Activated naive CD4-positive, alpha-beta T cell (primary cell): ENCODE results near the gene DNAH6.
"Not testable (repeated sequence)": the region's sequence is repeated elsewhere in the genome, so short reads cannot be mapped to it uniquely, and the experiment has no call there.

Source experiments
- DNase-seq, 4 experiments: peaks; one replicate each; lab custom pipeline; 2025; lab: John Stamatoyannopoulos, UW

DNAH6 gene

GRCh38 chr2:84755096-84755495 lies 238.8 kb downstream of the DNAH6 start:
- no peak for DNase-seq

- no peak for DNase-seq
These were observed 241.3 kb downstream of the DNAH6 start for GRCh38 chr2:84757648-84758047.

- no peak for DNase-seq
These were observed 250.5 kb downstream of the DNAH6 start for GRCh38 chr2:84766791-84767190.

- DNase-seq = no peak
These were observed 252.5 kb downstream of the DNAH6 start for GRCh38 chr2:84768840-84769239.

- DNase-seq = no peak
These were observed 254.0 kb downstream of the DNAH6 start for GRCh38 chr2:84770280-84770679.

GRCh38 chr2:84771251-84771650 lies 255.0 kb downstream of the DNAH6 start:
- no peak for DNase-seq

- not testable (repeated sequence) for DNase-seq
These were observed 257.3 kb downstream of the DNAH6 start for GRCh38 chr2:84773562-84773961.

GRCh38 chr2:84776011-84776410 lies 259.7 kb downstream of the DNAH6 start:
- DNase-seq = no peak

GRCh38 chr2:84778911-84779690 lies 262.8 kb downstream of the DNAH6 start:
- no peak for DNase-seq

GRCh38 chr2:84779781-84780180 lies 263.5 kb downstream of the DNAH6 start:
- DNase-seq = no peak

GRCh38 chr2:84781942-84782716 lies 265.8 kb downstream of the DNAH6 start:
- DNase-seq = peak in 3 of 4 experiments; percentile 4 to 46 (median 15)

GRCh38 chr2:84782717-84783442 lies 266.6 kb downstream of the DNAH6 start:
- no peak for DNase-seq

- DNase-seq = no peak
These were observed 269.7 kb downstream of the DNAH6 start for GRCh38 chr2:84785950-84786349.

GRCh38 chr2:84786601-84787000 lies 270.3 kb downstream of the DNAH6 start:
- no peak for DNase-seq

GRCh38 chr2:84788027-84788426 lies 271.7 kb downstream of the DNAH6 start:
- DNase-seq = no peak

GRCh38 chr2:84788498-84788897 lies 272.2 kb downstream of the DNAH6 start:
- DNase-seq = no peak

GRCh38 chr2:84792856-84793522 lies 276.7 kb downstream of the DNAH6 start:
- no peak for DNase-seq

- no peak for DNase-seq
These were observed 277.3 kb downstream of the DNAH6 start for GRCh38 chr2:84793641-84794040.

GRCh38 chr2:84796798-84797197 lies 280.5 kb downstream of the DNAH6 start:
- DNase-seq = no peak

- no peak for DNase-seq
These were observed 281.0 kb downstream of the DNAH6 start for GRCh38 chr2:84797271-84797670.

- no peak for DNase-seq
These were observed 283.5 kb downstream of the DNAH6 start for GRCh38 chr2:84799772-84800171.

- no peak for DNase-seq
These were observed 284.0 kb downstream of the DNAH6 start for GRCh38 chr2:84800194-84800805.
